GM12865 (cell line): ENCODE measurements around the gene XPNPEP3.

ENCODE experiments used
- DNase-seq: peaks from one replicate; pipeline ENCODE4 v3.0.0; 2010; ENCODE audit warnings: low read depth
- H3K4me3 ChIP-seq: 2 replicates; pipeline ENCODE4 v1.5.1; 2011; ENCODE audit warnings: mild to moderate bottlenecking, low read depth, low read length, control low read depth
- TF ChIP-seq, protein P1 (sequence below): IDR thresholded peaks from 2 replicates; pipeline ENCODE4 v1.5.1; 2011; ENCODE audit warnings: low read length, control low read depth, low read depth, inconsistent platforms; ENCODE audit not compliant: insufficient read depth; ENCODE audit errors: missing control alignments

XPNPEP3 gene

DNA sequence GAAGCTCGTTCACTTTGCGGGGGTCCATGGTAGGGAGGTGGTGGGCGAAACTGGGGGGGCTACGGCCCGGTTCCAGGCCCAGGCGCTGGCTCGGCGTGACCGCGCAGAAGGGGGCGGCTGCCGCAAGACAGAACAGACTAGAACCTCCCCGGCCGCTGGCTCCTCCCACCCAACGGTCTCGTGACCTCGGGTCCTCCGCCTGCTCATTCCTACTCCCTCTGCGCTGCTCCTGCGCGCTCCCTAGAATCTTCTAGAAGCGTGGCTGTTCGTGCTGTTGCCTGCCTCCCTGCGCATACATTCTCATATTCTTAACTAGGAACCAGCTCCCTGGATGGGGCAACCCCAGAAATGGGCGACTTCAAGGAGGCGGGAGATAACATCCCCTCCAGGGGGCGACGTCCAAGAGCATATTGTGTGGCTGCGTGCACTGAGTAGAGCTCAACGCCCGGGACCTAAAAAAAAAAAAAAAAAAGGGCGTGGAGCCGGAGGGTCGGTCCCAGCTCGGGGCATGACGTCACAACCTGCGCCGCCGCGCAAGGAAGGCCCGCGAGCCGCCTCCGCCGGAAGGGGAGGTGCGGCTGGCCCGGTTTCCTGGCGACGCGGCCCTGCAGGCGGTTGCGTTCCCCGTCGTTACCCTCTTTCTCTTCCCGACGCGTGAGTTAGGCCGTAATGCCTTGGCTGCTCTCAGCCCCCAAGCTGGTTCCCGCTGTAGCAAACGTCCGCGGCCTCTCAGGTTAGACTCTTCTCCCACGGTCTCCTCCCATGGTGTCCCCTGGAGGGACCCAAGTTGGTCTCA, at the start of gene XPNPEP3, which contains the start of gene ST13:
Gene XPNPEP3, plus strand, starts transcription at position 636 of the 796 bp plus-strand sequence. Its CDS starts 34 bp downstream, at position 670.
Gene ST13, minus strand, starts transcription at position 127 of the 796 bp plus-strand sequence. Its CDS starts 99 bp downstream, at position 28.
- TF ChIP-seq, protein P1, sequence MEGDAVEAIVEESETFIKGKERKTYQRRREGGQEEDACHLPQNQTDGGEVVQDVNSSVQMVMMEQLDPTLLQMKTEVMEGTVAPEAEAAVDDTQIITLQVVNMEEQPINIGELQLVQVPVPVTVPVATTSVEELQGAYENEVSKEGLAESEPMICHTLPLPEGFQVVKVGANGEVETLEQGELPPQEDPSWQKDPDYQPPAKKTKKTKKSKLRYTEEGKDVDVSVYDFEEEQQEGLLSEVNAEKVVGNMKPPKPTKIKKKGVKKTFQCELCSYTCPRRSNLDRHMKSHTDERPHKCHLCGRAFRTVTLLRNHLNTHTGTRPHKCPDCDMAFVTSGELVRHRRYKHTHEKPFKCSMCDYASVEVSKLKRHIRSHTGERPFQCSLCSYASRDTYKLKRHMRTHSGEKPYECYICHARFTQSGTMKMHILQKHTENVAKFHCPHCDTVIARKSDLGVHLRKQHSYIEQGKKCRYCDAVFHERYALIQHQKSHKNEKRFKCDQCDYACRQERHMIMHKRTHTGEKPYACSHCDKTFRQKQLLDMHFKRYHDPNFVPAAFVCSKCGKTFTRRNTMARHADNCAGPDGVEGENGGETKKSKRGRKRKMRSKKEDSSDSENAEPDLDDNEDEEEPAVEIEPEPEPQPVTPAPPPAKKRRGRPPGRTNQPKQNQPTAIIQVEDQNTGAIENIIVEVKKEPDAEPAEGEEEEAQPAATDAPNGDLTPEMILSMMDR: peak; percentile 19
- peak; percentile 97 for DNase-seq
- peak within 1 kb of the TSS; percentile 86 for H3K4me3 ChIP-seq

DNA sequence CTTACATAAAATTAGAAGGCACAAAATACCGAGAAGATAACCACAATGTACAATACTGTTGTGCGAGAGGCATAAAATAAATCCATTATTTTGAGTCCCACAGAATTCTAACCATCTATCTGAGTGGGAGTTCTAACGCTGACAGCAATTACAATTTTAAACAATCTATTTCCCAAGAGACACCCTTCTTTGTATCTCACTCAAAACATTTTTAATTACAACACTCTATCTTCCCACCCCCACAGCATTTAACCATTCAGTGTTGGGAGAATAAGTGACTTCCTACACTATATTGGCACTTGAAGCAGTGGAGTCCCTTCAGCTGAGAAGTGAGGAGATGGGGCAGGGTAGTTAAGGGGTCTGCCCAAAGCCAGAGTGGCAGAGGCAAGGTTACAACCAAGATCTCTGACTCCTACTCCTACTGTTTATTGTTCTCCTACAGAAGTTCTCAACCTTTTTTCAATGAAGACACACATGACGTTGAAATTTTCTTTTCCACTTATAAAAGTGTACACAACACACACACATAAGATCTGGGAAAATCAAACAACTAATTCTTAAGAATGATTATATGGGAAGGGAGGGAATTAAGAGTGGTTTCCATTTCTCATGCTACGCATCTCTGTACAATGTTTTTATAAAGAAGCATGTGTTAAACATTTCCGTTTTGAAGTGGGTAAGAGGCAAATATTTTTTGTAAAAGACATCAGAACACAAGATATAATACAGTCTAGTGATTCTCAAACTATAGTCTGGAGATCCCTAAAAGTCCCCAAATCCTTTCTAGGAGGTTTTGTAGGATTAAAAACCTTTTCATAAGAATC, 48.7 kb upstream of the XPNPEP3 start:
- H3K4me3 ChIP-seq: no peak overlapping the region
- TF ChIP-seq, protein P1: no peak
- DNase-seq: no peak

DNA sequence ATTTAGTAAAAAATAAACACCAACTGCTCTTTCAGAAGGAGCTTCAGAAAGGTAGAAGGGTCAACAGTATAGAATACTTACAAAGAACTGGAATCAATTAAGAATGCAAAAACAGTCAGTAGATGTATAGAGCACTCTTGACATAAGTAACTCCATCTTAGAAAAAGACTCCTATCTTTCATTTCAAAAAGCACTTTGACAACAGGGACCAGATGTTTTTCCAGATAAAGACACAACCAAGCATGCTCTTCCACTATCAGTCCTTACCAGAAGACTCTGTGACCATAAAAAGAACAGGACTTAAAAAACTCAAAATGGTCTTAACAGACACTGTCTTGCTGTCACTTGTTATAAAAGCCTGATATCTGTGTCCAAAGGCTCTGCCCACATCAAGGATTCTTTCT, 43.0 kb upstream of the XPNPEP3 start:
- DNase-seq: no peak
- no peak overlapping the region for H3K4me3 ChIP-seq
- TF ChIP-seq, protein P1: no peak

DNA sequence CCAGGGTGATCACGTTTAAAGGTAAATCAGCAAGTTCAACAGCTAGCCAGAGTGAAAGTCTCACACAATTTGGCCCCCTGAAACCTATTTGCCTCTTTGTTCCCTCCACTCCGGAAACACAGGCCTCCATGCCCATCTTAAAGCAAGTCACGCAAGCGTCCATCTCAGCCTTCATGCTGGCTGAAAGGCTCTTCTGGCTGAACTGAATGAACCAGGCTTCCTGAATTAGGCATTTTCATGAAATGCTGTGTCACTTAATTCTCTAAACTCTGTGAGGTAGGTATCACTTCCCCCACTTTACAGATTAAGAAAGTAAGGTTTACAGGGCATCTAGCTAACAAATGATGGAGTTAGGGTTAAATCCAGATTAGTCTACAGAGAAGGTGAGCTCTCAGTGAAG, 39.2 kb upstream of the XPNPEP3 start:
- DNase-seq: peak; percentile 52
- TF ChIP-seq, protein P1: no peak
- peak overlapping the region; percentile 79 for H3K4me3 ChIP-seq

DNA sequence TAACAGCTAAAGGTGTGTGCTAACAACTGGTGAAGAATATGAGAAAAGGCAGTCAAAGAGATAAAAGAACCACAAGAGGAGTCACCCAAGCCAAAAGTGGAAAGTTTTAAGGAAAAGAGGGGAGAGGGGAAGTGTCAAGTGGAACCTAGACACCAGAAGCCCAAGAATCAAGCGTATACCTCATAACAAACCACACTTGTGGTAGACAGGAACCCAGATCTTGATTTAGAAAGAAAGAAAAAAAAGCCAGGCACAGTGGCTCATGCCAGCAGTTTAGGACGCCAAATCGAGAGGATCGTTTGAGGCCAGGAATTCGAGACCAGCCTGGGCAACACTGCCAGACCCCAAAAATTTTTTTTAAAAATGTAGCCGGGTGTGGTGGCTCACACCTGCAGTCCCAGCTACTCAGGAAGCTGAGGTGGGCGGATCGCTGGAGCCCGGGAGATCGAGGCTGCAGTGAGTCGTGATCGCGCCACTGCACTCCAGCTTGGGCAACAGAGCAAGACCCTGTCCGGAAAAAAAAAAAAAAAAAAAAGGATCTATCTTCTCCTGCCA, 38.7 kb upstream of the XPNPEP3 start:
- DNase-seq: no peak
- TF ChIP-seq, protein P1: no peak
- H3K4me3 ChIP-seq: peak overlapping the region; percentile 79

DNA sequence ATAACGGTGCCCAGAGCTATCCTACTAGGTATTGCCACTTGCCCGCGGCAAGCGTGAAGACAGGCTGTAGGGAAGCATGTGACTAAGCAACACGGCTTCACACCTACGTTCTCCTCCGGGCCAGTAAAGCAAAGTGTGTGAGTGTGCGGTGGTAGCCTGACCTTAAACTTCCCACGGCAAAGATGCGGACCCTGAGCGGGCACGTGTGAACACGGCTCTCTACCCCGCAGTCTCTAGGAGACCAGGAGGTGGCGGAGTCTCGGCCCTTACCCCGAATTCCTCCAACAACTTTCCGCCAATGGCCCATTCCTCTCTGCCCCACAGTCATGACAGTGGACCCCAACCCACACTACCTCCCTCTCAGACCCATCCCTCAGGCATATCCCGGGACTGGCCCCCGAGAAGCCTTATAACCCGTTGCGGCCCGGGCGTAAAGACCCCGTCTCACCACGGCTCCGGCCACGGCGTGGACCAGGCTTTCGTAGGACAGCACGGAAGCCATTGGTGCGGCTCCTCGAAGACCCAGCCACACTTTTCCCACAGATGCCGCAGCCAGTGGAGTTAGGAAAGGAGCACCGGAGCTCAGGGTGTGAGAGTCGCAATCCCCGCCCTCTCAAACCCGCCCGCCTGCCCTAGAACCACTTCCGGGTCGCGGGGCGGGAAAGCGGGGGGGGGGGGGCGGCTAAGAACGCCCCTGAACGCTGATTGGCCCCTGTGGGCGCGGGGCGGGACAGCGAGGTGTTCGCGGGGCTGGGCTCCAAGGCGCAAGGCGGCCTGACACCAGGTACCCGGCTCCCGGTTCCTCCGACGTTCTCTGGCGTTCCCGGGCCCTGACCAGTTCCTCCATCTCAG, 38.0 kb upstream of the XPNPEP3 start, which contains the start of gene SLC25A17:
Gene SLC25A17, minus strand, starts transcription at position 600 of the 852 bp plus-strand sequence. Its CDS starts 98 bp downstream, at position 502.
- TF ChIP-seq, protein P1: peak; percentile 46
- peak; percentile 92 for DNase-seq
- peak within 1 kb of the TSS; percentile 79 for H3K4me3 ChIP-seq
